Measurements from ENCODE around the gene ARHGDIA.
A peak's percentile ranks its signal among the peaks of the same experiment; 100 is the strongest.

Gene ARHGDIA

GRCh38 chr17:81863833-81864768, 7.0 kb downstream of the ARHGDIA start:
- no peak for DNase-seq (ENCODE audit: low read depth)

- DNase-seq (ENCODE audit: low read depth): no peak
Measured at GRCh38 chr17:81863123-81863675, 7.9 kb downstream of the ARHGDIA start.

GRCh38 chr17:81860756-81861568, 10.2 kb downstream of the ARHGDIA start:
- peak; percentile 98 for DNase-seq (ENCODE audit: low read depth)

- no peak for DNase-seq (ENCODE audit: low read depth)
Measured at GRCh38 chr17:81859906-81860755, 11.0 kb downstream of the ARHGDIA start, which contains the start of gene P4HB. Gene P4HB (minus strand): TSS chr17:81860535. CDS start chr17:81860471, 64 bp downstream.

- DNase-seq (ENCODE audit: low read depth): no peak
Measured at GRCh38 chr17:81858967-81859905, 11.9 kb downstream of the ARHGDIA start.

GRCh38 chr17:81858170-81858966, 12.8 kb downstream of the ARHGDIA start:
- no peak for DNase-seq (ENCODE audit: low read depth)

- DNase-seq (ENCODE audit: low read depth): no peak
Measured at GRCh38 chr17:81854974-81855774, 16.0 kb downstream of the ARHGDIA start.

- no peak for DNase-seq (ENCODE audit: low read depth)
Measured at GRCh38 chr17:81852237-81852636, 18.9 kb downstream of the ARHGDIA start.

- DNase-seq (ENCODE audit: low read depth): no peak
Measured at GRCh38 chr17:81851423-81851822, 19.7 kb downstream of the ARHGDIA start.

- DNase-seq (ENCODE audit: low read depth): no peak
Measured at GRCh38 chr17:81849457-81849856, 21.7 kb downstream of the ARHGDIA start.

GRCh38 chr17:81846743-81847689, 24.1 kb downstream of the ARHGDIA start:
- no peak for DNase-seq (ENCODE audit: low read depth)

GRCh38 chr17:81845881-81846742, 25.0 kb downstream of the ARHGDIA start:
- DNase-seq (ENCODE audit: low read depth): no peak

- DNase-seq (ENCODE audit: low read depth): no peak
Measured at GRCh38 chr17:81845361-81845760, 25.8 kb downstream of the ARHGDIA start.

- no peak for DNase-seq (ENCODE audit: low read depth)
Measured at GRCh38 chr17:81844887-81845286, 26.2 kb downstream of the ARHGDIA start.

- DNase-seq (ENCODE audit: low read depth): no peak
Measured at GRCh38 chr17:81844327-81844851, 26.7 kb downstream of the ARHGDIA start.

GRCh38 chr17:81843713-81844326, 27.3 kb downstream of the ARHGDIA start:
- DNase-seq (ENCODE audit: low read depth): no peak

All from T-helper 22 cell (primary cell).